ENCODE measurements around the gene NAV3.

The NAV3 gene

DNA sequence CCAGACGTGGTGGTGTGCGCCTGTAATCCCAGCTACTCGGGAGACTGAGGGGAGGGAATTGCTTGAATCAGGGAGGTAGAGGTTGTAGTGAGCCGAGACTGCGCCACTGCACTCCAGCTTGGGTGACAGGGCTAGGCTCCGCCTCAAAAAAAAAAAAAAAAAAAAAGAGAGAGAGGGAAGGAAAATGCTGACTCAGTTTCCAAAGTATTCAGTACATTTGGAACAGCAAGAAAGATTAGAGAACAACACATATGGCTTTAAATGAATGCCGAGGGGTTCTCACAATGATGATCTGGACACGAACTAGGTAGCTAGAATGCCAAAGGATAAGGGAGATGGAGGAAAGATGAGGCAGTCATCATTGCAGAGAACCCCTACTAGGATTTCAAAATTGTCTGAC, 97.4 kb downstream of the NAV3 start:
- DNase-seq: no peak

- no peak for DNase-seq
These were observed 101.5 kb downstream of the NAV3 start for GRCh38 chr12:77932216-77932615.

DNA sequence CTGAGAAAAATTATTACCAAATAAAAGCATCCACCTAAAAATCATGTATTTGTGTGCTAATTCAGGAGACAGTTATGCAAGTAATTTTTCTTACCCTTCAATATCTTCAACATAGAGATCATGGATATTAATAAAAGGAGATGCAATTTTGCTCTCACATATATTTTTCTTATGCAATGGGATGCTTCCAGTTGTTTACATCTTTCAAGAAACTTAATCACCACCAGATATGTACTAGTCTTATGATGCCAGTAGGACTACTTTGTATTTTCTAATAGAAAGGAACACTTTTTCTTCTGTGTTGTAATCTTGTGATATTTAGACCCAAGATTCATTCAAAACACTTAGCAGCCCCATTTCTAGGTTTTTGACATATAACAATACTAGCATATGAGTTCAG, 107.6 kb downstream of the NAV3 start:
- no peak for DNase-seq

DNA sequence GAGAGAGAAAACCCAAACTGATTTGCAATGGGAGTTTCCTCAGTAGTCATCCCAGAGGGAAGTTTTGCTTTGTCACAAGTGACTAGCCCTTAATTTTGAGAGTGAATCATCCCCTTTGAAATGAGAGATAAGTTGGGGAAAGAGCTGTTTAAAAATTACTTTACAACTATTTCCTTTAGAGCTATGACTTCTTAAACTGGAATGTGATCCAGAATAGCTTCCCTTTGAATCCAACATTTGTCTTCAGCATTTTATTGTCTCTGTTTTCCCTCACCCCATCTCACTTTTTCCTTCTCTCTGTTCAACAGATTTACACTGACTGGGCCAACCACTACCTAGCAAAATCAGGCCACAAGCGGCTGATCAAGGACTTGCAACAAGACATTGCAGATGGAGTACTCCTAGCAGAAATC, 109.3 kb downstream of the NAV3 start:
- no peak for DNase-seq

DNA sequence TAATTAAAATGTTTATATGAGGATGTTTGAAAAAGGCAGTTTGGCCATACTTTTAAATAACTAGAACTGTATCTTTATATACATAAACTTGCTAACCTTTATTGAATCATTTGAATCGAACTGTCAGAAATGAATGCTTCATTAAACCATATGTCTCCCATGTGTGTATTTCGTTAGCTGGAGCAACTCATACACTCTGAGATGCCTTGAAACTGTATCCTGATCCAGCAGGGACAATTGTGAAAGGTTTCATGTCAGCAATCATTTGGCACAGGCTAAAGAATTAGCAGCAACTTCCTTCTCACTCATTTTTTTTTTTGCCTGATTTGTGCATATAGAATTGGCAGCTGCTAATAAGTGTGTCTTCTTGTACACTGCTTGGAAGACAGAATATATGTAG, 109.9 kb downstream of the NAV3 start:
- no peak for DNase-seq

DNA sequence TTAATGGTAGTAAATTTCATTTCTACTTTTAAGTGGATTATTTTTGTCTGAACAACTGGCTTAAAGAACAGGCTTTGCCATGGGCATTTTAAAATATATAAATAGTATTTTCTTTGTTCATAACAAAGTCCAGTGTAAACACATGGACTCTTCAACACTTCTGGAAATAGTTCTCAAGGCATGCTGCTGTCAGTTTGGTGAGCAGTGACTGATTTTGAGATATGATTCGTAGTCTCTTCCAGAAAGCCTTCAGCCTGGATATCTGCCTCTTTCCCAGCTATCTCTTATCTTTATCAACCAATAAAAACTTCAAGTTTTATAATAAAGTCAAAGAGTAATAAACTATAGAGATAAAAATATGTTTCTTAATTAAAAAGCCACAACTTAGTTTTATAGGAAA, 110.7 kb downstream of the NAV3 start:
- DNase-seq: no peak

DNA sequence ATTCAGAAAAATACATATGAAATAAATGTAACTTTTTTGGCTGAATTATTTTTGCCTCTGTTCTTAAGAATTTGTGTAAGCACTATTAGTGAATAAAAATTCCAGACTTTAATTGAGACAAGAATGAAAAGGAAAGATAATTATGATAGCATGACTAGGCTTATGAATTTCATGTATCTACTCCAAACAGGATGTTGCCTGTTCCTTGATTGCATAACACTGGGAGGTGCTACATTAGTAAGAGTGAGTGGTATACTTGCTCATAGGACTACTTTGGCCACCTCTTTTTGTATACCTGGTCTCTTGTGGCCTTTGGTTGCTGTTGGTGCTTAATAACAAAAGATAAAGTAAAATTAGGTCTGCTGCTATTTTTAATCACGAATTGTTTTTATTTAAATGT, 112.8 kb downstream of the NAV3 start:
- DNase-seq: no peak

- DNase-seq: no peak
These were observed 115.9 kb downstream of the NAV3 start for GRCh38 chr12:77946541-77947061.

DNA sequence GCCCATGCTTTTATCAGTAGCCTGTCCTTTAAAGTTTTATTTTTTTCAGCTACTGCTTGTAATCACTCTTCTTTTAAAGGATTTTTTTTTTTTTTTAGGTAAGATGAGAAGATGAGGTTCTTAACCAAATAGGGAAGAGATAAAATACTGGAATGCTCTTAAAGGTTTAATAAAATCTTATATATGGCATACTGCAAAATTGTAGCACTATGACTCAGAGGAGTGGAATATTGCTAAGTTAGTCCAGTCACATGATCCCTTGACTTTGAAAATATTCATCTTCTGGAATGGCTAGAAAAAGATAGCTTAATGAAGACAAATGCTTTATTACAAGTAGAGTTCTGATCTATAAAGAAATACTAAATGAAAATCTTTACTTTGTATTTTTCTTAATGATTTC, 116.6 kb downstream of the NAV3 start:
- no peak for DNase-seq

DNA sequence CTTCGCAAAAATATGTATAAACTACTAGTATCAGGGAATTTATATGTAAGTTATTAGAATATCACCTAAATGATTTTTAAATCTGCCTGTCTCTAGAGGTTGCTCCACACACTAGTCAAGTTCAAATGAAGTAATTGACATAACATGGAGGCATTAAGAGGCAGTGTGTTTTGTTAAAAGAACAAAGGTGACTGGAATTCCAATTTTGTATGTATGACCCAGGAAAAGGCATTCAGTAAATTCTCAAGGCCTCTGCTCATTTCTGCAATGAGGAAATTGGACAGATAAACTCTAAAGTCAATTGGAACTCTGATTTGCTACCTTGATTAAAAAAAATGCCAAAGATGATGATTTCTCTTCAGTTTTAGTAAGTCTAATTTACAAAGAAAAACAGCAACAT, 117.1 kb downstream of the NAV3 start:
- DNase-seq: no peak

DNA sequence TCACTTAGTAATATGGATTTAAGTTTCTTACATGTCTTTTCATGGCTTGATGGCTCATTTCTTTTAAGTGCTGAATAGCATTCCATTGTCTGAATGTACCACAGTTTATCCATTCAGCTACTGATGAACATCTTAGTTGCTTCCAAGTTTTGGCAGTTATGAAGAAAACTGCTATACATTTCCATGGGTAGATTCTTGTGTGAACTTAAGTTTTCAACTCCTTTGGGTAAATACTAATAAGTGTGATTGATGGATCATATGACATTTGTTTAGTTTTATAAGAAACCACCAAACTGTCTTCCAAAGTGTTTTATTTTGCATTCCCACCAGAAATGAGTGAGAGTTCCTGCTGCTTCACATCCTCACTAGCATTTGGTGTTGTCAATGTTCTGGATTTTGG, 119.2 kb downstream of the NAV3 start:
- DNase-seq: no peak

DNA sequence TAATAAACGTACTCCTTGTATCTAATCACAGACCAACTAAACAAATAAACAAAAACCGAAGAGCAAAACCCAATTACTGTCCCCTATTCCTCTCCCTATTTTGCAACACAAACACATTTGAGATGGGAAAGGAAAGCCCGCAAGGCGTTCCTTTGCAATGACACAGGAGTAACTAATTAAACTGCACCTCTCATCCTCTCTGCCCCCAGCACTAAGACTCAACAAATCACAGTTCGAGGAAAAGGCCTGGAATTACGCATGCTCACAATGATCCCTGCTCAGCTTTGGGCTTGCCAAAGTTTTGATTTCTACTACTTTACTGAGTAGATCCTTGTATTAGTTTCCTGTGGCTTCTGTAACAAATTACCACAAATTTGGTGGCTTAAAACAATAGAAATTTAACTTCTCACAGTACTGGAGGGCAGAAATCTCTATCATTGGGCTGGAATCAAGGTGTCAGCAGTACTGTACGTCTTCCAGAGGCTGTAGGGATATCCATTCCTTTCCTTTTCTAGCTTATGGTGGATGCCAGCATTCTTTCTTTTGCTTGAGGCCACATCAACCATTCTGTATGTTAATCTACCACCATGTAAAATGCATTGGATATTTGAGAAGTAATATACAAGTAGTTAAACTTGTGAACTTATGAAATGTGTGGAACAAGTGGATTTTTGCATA, 123.0 kb downstream of the NAV3 start:
- no peak for DNase-seq

DNA sequence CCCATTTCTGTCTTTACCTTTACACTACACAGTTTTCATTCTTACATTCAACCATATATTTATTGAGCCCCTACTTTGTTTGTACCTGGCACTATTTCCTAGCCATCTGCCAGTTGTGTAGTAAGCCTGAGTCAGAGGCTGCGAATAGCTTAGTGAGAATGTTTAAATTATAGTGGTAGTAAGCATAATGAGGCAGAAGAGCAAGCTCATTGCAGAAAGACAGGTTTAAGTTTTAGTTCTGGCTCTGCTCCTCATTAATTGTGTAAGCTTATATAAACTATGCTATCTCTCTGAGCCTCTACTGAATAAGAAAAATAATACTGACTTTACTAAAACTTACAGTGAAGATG, 123.5 kb downstream of the NAV3 start:
- DNase-seq: no peak

DNA sequence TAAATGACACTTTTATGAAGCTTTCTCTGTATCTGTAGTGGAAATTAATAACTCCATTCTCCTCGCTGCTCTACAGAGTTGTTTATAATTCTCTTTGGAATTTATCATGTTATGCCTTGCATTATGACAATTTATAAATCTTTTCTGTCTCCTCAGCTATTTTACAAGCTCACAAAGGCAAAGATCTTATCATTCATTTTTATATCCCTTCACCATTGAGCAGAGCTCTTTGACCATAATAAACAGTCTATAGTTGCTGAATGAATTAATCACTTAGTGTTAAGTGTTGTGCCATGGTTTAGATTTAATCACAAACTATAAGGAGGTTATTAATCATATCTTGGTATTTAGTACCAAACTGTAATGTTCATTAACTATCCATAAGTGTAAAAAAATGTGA, 126.4 kb downstream of the NAV3 start:
- no peak for DNase-seq

DNA sequence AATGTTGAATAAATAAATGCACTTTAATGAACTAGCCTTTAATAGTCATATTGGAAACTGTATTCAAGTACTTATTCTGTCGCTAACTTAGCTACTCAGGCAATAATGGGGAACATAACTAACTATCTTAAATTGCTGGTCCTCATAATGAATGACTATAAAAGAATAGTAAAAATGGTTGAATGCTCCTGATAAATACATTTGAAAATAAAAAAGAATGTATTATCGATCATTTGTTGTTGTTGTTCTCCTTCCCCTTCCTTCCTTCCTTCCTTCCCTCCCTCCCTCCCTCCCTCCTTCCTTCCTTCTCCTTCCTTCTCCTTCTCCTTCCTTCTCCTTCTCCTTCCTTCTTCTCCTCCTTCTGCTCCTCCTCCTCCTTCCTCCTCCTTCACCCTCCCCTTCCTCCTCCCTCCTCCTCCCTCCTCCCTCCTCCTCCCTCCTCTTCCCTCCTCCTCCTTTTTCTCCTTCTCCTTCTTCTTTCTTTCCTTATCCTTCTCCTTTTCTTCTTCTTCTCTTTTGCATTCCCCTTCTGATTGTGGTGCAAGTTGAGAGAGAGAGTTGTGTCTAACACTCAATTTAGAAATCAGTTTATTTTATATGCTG, 133.0 kb downstream of the NAV3 start:
- DNase-seq: no peak

- DNase-seq: no peak
These were observed 135.1 kb downstream of the NAV3 start for GRCh38 chr12:77965790-77966189.

DNA sequence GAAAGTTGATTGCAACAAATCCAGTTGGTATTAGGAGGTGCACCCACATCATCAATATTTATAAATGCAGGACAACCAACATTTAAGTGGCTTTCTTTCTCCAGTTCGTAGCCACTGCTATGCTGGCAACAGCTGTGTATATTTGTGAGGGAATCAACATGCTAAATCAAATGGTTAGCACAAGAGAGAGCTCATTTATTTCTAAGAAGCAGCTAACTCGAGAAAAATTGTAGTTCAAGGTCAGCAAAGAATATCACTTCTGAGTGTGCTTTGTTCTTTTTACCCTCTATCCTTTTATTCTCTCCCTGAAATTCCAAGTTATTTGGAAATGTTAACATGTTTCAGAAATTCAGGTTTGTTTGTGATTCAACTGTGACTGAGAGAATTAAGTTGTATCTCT, 137.3 kb downstream of the NAV3 start:
- no peak for DNase-seq

DNA sequence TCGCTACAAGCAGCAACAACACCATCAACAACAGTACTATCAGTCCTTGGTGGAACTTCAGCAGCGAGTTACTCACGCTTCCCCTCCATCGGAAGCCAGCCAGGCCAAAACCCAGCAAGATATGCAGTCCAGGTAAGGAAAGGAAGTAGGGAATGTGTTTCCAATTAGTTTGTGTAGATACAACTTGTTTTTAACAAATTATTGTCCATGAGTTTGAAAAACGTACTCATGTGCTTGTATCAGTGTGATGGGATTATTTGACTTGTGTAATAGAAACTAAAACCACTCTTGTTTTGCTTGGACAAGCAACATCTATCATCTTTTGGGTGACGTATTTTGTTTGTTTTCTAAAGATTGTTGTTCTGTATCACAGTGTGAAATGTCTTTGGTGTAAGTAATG, 137.9 kb downstream of the NAV3 start:
- DNase-seq: no peak

DNA sequence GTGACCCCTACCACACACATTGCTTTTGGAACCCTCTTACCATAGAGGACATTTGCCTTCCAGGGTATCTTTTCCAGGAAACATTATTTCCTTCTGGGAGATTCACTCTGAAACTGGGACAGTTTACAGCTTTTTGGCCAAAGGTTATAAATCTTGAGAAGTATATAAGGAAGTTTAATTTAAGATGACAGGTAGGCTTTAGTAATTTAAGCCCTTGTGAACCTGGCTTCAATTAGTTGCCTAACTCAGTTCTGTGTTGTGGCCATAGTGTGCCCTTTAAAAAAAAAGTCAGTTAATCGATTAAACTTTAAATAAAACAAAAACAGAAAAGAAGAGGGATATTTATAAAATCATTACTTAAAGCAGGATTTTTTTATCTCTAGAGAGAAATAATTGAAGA, 142.9 kb downstream of the NAV3 start:
- no peak for DNase-seq

- no peak for DNase-seq
These were observed 144.0 kb downstream of the NAV3 start for GRCh38 chr12:77974645-77975044.

DNA sequence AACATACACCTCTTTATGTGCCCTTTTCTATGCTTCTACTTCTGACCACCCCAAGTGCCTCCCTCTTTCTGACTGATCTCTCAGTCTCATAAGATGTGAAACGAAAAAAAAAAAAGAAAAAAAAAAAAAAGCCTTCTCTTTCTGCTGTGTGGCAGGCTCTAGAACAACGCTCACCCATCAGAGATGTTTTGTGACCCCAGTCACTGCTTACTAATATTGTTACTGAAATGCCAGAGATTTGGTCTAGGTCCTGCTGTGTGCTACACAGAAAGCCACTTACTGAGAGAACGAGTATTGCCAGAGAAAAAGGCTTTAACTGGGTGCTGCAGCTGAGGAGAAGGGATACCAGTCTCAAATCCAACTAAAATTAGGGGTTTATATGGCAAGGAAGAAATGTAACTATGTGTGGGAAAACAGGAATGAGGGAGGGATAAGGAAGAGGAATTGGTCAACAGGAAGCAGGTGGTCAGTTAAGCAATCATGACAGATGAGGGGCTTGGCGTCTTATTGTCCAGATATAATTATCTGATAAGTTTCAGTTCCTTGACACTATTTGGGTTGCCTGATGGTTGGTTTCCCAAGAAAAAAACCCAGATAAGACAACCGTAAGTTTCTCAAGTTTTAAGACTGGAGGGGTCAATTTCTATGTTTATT, 149.0 kb downstream of the NAV3 start:
- DNase-seq: no peak

DNA sequence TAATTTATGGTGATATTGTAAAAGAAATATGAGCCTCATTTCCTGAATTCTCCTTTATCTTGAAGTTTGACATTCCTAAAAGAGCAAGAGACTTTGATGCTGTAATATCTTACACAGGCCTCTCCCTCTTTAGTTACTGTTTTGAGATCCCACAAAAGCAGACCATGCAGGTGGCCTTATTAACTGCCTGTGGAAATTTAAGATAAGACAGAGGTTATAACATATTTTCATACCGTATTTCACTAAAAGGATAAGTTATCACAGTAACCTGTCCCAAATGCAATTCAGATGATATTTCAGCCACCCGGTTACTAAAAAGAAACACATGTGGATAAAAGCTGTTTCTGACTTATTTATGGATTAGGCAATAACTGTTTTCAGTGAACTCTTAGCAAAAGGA, 150.1 kb downstream of the NAV3 start:
- DNase-seq: no peak

- no peak for DNase-seq
These were observed 153.2 kb downstream of the NAV3 start for GRCh38 chr12:77983859-77984258.

DNA sequence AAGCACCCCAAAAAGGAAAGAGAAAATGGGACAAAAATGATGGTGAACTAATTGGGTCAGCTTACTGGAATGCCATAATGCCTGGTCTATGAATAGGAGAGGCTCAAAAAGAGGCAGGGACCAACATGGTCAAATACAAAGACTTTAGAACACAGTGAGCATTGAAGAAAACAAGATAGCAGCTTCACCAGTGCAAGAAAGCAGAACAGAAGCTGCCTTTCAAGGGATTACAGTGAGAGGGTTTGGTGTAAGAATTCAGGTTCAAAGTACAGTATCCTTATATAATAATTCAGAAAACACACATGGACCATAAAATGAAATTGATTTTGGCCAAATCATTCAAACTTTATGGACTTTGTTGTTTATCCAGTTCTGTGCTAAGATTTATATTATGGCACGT, 162.1 kb downstream of the NAV3 start:
- DNase-seq: no peak

GRCh38 chr12:77993658-77994057, 163.0 kb downstream of the NAV3 start:
- no peak for DNase-seq

Measured in DMS79 (cell line).